ENCODE measurements around the gene PHETA2. TPM values are rescaled to one million over a fixed set of nuclear protein-coding genes. Genes with fewer than 3 reads are reported as not detected.

Gene PHETA2
- total RNA-seq, 4 donors from 2014 or later = 9.3 to 22.5 (median 13.9) TPM

GRCh38 chr22:42062506-42063170 is 11.4 kb upstream of the PHETA2 start:
- TF ChIP-seq CTCF (IDR thresholded peaks at IDR 0.05) = no peak
- ATAC-seq (ENCODE audit: low FRiP score) (no peak), DNase-seq (ENCODE audit: low spot score) (no peak)

- TF ChIP-seq CTCF (IDR thresholded peaks at IDR 0.05) = no peak
- ATAC-seq (ENCODE audit: low FRiP score) = no peak
- DNase-seq (ENCODE audit: low spot score) = no peak
These were observed 9.4 kb upstream of the PHETA2 start for GRCh38 chr22:42064629-42065028.

GRCh38 chr22:42065438-42066125 is 8.5 kb upstream of the PHETA2 start:
- TF ChIP-seq CTCF (IDR thresholded peaks at IDR 0.05) = no peak
- DNase-seq (ENCODE audit: low spot score) = no peak
- no peak for ATAC-seq (ENCODE audit: low FRiP score)

- ATAC-seq (ENCODE audit: low FRiP score) (no peak), DNase-seq (ENCODE audit: low spot score) (no peak)
- TF ChIP-seq CTCF (IDR thresholded peaks at IDR 0.05) = no peak
These were observed 7.8 kb upstream of the PHETA2 start for GRCh38 chr22:42066126-42066761.

GRCh38 chr22:42066937-42067336 is 7.1 kb upstream of the PHETA2 start:
- no peak for TF ChIP-seq CTCF (IDR thresholded peaks at IDR 0.05)
- DNase-seq (ENCODE audit: low spot score) = no peak
- no peak for ATAC-seq (ENCODE audit: low FRiP score)

GRCh38 chr22:42067671-42068251 is 6.3 kb upstream of the PHETA2 start:
- DNase-seq (ENCODE audit: low spot score) (no peak), ATAC-seq (ENCODE audit: low FRiP score) (no peak)
- no peak for TF ChIP-seq CTCF (IDR thresholded peaks at IDR 0.05)

All from omental fat pad (tissue), 4 donors.